ENCODE data around the gene MRRF.

Gene MRRF

DNA sequence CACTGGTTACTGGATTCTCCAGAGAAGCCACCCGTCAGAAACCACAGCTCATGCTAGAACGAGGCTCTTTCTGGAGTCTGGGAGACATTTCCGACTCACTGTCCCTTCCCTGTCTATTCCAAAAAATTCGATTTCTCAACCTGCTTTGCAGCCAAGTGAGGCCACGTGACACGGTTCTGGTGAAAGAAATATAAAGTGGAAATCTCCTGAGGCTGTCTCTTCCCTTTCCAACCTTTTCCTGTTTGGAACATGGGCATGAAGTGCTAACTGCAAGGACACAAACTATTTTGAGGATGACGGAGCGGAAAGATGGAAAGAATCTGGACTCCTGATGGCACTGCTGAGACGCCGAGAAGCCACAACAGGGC is 100.1 kb downstream of the MRRF start:
- no peak overlapping the region for H3K4me3 ChIP-seq (ENCODE audit: low read depth, low read length)
- no peak for DNase-seq
- H3K18ac ChIP-seq (ENCODE audit: low read length) = no peak overlapping the region
- peaks cover 6% of the 10 kb centered on the region for H3K9me3 ChIP-seq (ENCODE audit: insufficient read depth, low read depth, low read length)
- H3K9ac ChIP-seq (ENCODE audit: low read length) = no peak overlapping the region
- no peak overlapping the region for H3K23ac ChIP-seq (ENCODE audit: low read length)
- no CpG with 5 or more reads among the region's 10 CpGs for WGBS (ENCODE audit: extremely low coverage, insufficient coverage, insufficient read length)
- H2AK5ac ChIP-seq (ENCODE audit: low read length) = no peak overlapping the region
- no peak overlapping the region for H4K8ac ChIP-seq (ENCODE audit: low read depth, low read length)
- no peak overlapping the region for H4K91ac ChIP-seq (ENCODE audit: low read depth, low read length)
- no peak overlapping the region for H3K14ac ChIP-seq (ENCODE audit: low read length)
- no peak overlapping the region for H2BK12ac ChIP-seq (ENCODE audit: low read length)
- no peak overlapping the region for H2AFZ ChIP-seq (ENCODE audit: insufficient read depth, low read length, poor library complexity)
- no peaks in the 10 kb centered on the region for H3K79me2 ChIP-seq (ENCODE audit: control insufficient read depth, insufficient read depth, low read length, poor library complexity)
- no peak overlapping the region for H4K12ac ChIP-seq (ENCODE audit: low read depth, low read length)
- no peak overlapping the region for H3K27ac ChIP-seq (ENCODE audit: low read depth, low read length)
- H3K4ac ChIP-seq (ENCODE audit: low read depth, low read length) = no peak overlapping the region
- no peaks in the 10 kb centered on the region for H3K4me1 ChIP-seq (ENCODE audit: control insufficient read depth in 1 of 2, insufficient read depth in 2 of 2, low read length in 2 of 2)
- H2BK120ac ChIP-seq (ENCODE audit: insufficient read depth, low read length, poor library complexity) = no peak overlapping the region
- H2BK5ac ChIP-seq (ENCODE audit: low read depth, low read length, poor library complexity) = no peak overlapping the region
- no peak overlapping the region for H3K4me2 ChIP-seq (ENCODE audit: low read length)
- H3K79me1 ChIP-seq (ENCODE audit: low read length) = no peaks in the 10 kb centered on the region
- H3K36me3 ChIP-seq (ENCODE audit: control insufficient read depth in 1 of 2, insufficient read depth in 2 of 2, low read length in 2 of 2) = no peaks in the 10 kb centered on the region
- no peaks in the 10 kb centered on the region for H3K27me3 ChIP-seq (ENCODE audit: insufficient read depth, low read length)

DNA sequence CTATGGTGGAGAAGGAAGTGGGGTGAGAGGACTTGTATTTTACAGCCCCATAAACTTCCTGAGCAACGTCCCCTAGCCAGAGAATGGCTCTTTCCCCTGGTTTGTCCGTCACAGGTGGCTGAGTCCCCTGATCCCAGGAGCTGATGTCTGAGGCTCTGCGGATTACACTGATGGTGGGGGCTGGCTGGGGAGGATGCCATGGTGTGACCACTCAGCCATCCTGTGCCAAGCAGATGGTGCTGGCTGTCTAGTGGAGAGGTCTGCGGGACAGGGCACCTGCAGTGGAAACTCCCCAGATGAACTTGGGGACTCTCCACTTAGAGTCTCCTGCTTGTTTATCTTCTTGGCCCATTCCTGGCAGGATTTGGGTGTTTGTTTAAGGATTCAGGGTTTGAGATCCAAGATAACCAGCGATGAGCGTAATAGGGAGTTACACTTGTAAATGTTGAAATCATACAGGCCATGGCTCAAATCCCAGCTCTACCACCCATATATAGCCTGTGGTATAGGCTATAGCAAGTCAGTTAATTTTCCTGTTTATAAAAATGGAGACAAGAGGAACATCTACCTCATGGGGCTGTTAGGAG is 101.5 kb downstream of the MRRF start:
- no CpG with 5 or more reads among the region's 6 CpGs for WGBS (ENCODE audit: extremely low coverage, insufficient coverage, insufficient read length)
- H3K79me1 ChIP-seq (ENCODE audit: low read length) = no peaks in the 10 kb centered on the region
- no peak overlapping the region for H3K4me3 ChIP-seq (ENCODE audit: low read depth, low read length)

DNA sequence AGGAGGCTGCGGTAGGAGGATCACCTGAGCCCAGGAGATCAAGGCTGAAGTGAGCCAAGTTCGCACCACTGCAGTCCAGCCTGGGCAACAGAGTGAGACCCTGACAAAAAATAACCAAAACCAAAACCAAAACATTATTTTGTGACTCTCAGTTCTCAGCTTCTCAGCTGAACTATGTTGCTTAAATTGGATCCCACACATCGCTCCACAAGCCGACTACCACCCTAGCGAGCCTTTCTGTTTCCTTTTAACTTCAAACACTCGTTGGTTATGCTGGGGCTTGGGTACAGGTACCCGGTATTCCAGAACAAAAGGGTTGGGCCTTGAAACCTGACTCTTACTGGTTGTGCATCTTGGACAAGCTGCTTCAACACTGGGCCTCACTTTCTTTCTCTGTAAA is 102.4 kb downstream of the MRRF start:
- Histone ChIP-seq H3K9ac (ENCODE audit: low read length) (no peak overlapping the region), H2BK12ac (ENCODE audit: low read length) (no peak overlapping the region), H2BK5ac (ENCODE audit: low read depth, low read length, poor library complexity) (no peak overlapping the region), H3K4me1 (ENCODE audit: control insufficient read depth in 1 of 2, insufficient read depth in 2 of 2, low read length in 2 of 2) (no peaks in the 10 kb centered on the region), H3K36me3 (ENCODE audit: control insufficient read depth in 1 of 2, insufficient read depth in 2 of 2, low read length in 2 of 2) (no peaks in the 10 kb centered on the region), H3K27me3 (ENCODE audit: insufficient read depth, low read length) (peaks cover 20% of the 10 kb centered on the region), H4K12ac (ENCODE audit: low read depth, low read length) (no peak overlapping the region), H3K4me2 (ENCODE audit: low read length) (no peak overlapping the region), H2BK120ac (ENCODE audit: insufficient read depth, low read length, poor library complexity) (no peak overlapping the region), H2AFZ (ENCODE audit: insufficient read depth, low read length, poor library complexity) (no peak overlapping the region), H3K9me3 (ENCODE audit: insufficient read depth, low read depth, low read length) (peaks cover 4% of the 10 kb centered on the region), H4K8ac (ENCODE audit: low read depth, low read length) (no peak overlapping the region), H3K23ac (ENCODE audit: low read length) (no peak overlapping the region), H3K79me2 (ENCODE audit: control insufficient read depth, insufficient read depth, low read length, poor library complexity) (no peaks in the 10 kb centered on the region), H3K18ac (ENCODE audit: low read length) (no peak overlapping the region), H3K14ac (ENCODE audit: low read length) (no peak overlapping the region), H4K91ac (ENCODE audit: low read depth, low read length) (no peak overlapping the region), H3K79me1 (ENCODE audit: low read length) (no peaks in the 10 kb centered on the region), H3K27ac (ENCODE audit: low read depth, low read length) (no peak overlapping the region), H3K4me3 (ENCODE audit: low read depth, low read length) (no peak overlapping the region), H2AK5ac (ENCODE audit: low read length) (no peak overlapping the region), H3K4ac (ENCODE audit: low read depth, low read length) (no peak overlapping the region)
- no CpG with 5 or more reads among the region's 7 CpGs for WGBS (ENCODE audit: extremely low coverage, insufficient coverage, insufficient read length)
- DNase-seq = no peak

More for the DNA sequence above, 101.5 kb downstream of the MRRF start:
- Histone ChIP-seq H3K9me3 (ENCODE audit: insufficient read depth, low read depth, low read length) (peaks cover 4% of the 10 kb centered on the region), H2BK5ac (ENCODE audit: low read depth, low read length, poor library complexity) (no peak overlapping the region), H2AFZ (ENCODE audit: insufficient read depth, low read length, poor library complexity) (no peak overlapping the region), H3K4me1 (ENCODE audit: control insufficient read depth in 1 of 2, insufficient read depth in 2 of 2, low read length in 2 of 2) (no peaks in the 10 kb centered on the region), H3K9ac (ENCODE audit: low read length) (no peak overlapping the region), H3K14ac (ENCODE audit: low read length) (no peak overlapping the region), H4K8ac (ENCODE audit: low read depth, low read length) (no peak overlapping the region), H3K18ac (ENCODE audit: low read length) (no peak overlapping the region), H3K27me3 (ENCODE audit: insufficient read depth, low read length) (peaks cover 11% of the 10 kb centered on the region), H3K79me2 (ENCODE audit: control insufficient read depth, insufficient read depth, low read length, poor library complexity) (no peaks in the 10 kb centered on the region), H4K12ac (ENCODE audit: low read depth, low read length) (no peak overlapping the region), H3K4ac (ENCODE audit: low read depth, low read length) (no peak overlapping the region), H3K36me3 (ENCODE audit: control insufficient read depth in 1 of 2, insufficient read depth in 2 of 2, low read length in 2 of 2) (no peaks in the 10 kb centered on the region), H3K23ac (ENCODE audit: low read length) (no peak overlapping the region), H3K27ac (ENCODE audit: low read depth, low read length) (no peak overlapping the region), H2BK12ac (ENCODE audit: low read length) (no peak overlapping the region), H4K91ac (ENCODE audit: low read depth, low read length) (no peak overlapping the region), H3K4me2 (ENCODE audit: low read length) (no peak overlapping the region), H2BK120ac (ENCODE audit: insufficient read depth, low read length, poor library complexity) (no peak overlapping the region), H2AK5ac (ENCODE audit: low read length) (no peak overlapping the region)
- DNase-seq = no peak

DNA sequence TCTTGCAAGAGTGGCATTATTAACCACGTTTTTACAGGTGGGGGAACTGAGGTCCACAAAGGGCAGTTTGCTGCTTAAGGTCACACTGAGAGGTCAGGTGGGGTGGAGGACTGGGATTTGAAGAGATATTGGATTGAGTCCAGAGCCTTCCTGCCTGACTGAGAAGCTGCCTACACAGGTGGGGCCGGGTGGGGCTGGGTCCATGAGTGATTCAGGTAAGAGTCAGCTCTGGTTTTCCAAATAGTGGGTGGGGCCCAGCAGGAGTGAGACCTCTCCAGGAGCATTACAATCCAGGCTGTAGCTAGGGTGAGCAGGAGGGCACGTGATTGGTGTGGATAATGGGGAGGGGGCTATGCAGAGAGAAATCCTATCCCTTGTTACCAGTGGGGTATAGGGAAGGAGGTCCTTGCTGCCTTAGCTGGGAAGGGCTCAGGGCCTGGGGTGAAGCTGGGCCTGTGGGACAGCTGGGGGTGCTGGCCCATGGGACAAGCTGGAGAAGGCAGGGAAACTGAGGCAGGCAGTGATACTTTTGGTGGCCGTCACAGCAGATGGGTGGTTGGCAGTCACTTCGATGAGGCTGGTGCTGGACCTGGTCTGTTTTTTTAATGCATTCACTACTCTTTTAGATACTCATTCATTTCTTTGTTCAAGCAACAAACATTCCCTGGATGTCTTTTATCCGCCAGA is 103.2 kb downstream of the MRRF start:
- H2AFZ ChIP-seq (ENCODE audit: insufficient read depth, low read length, poor library complexity) = no peak overlapping the region

More for the DNA sequence above, 103.2 kb downstream of the MRRF start:
- Histone ChIP-seq H3K4me2 (ENCODE audit: low read length) (no peak overlapping the region), H2BK5ac (ENCODE audit: low read depth, low read length, poor library complexity) (no peak overlapping the region), H3K4me1 (ENCODE audit: control insufficient read depth in 1 of 2, insufficient read depth in 2 of 2, low read length in 2 of 2) (no peaks in the 10 kb centered on the region), H3K9ac (ENCODE audit: low read length) (no peak overlapping the region), H3K27ac (ENCODE audit: low read depth, low read length) (no peak overlapping the region), H3K4me3 (ENCODE audit: low read depth, low read length) (no peak overlapping the region), H3K79me1 (ENCODE audit: low read length) (no peaks in the 10 kb centered on the region), H3K4ac (ENCODE audit: low read depth, low read length) (no peak overlapping the region), H3K14ac (ENCODE audit: low read length) (no peak overlapping the region), H3K36me3 (ENCODE audit: control insufficient read depth in 1 of 2, insufficient read depth in 2 of 2, low read length in 2 of 2) (no peaks in the 10 kb centered on the region), H2AK5ac (ENCODE audit: low read length) (no peak overlapping the region), H3K79me2 (ENCODE audit: control insufficient read depth, insufficient read depth, low read length, poor library complexity) (no peaks in the 10 kb centered on the region), H4K8ac (ENCODE audit: low read depth, low read length) (no peak overlapping the region), H2BK12ac (ENCODE audit: low read length) (no peak overlapping the region), H3K18ac (ENCODE audit: low read length) (no peak overlapping the region), H2BK120ac (ENCODE audit: insufficient read depth, low read length, poor library complexity) (no peak overlapping the region), H3K9me3 (ENCODE audit: insufficient read depth, low read depth, low read length) (peaks cover 4% of the 10 kb centered on the region), H3K23ac (ENCODE audit: low read length) (no peak overlapping the region), H4K91ac (ENCODE audit: low read depth, low read length) (no peak overlapping the region), H3K27me3 (ENCODE audit: insufficient read depth, low read length) (peaks cover 23% of the 10 kb centered on the region), H4K12ac (ENCODE audit: low read depth, low read length) (no peak overlapping the region)
- no CpG with 5 or more reads among the region's 6 CpGs for WGBS (ENCODE audit: extremely low coverage, insufficient coverage, insufficient read length)
- DNase-seq = no peak

Measured in trophoblast cell (in vitro differentiated cells and primary cell).